GM21447 (cell line): ENCODE data around the gene ELFN2.

ENCODE experiments used
- ATAC-seq: cut with Tn5 transposase; IDR thresholded peaks from one replicate; pipeline ENCODE4 v1.9.1; 2021; ENCODE audit not compliant: unreplicated experiment

Gene ELFN2

GRCh38 chr22:37454857-37455686, 27.8 kb upstream of the ELFN2 start:
- no peak for ATAC-seq

GRCh38 chr22:37453696-37454095, 26.4 kb upstream of the ELFN2 start:
- ATAC-seq = no peak

- no peak for ATAC-seq
Observed at GRCh38 chr22:37451218-37451617, 23.9 kb upstream of the ELFN2 start.

- no peak for ATAC-seq
Observed at GRCh38 chr22:37449331-37450001, 22.2 kb upstream of the ELFN2 start.

GRCh38 chr22:37448516-37449127, 21.3 kb upstream of the ELFN2 start:
- no peak for ATAC-seq

GRCh38 chr22:37445501-37445900, 18.2 kb upstream of the ELFN2 start:
- no peak for ATAC-seq

- no peak for ATAC-seq
Observed at GRCh38 chr22:37443977-37444376, 16.7 kb upstream of the ELFN2 start.

GRCh38 chr22:37443086-37443485, 15.8 kb upstream of the ELFN2 start:
- ATAC-seq = no peak

- ATAC-seq = no peak
Observed at GRCh38 chr22:37442537-37442936, 15.3 kb upstream of the ELFN2 start.

- ATAC-seq = no peak
Observed at GRCh38 chr22:37442135-37442534, 14.9 kb upstream of the ELFN2 start.

GRCh38 chr22:37440875-37441274, 13.6 kb upstream of the ELFN2 start:
- ATAC-seq = no peak

GRCh38 chr22:37439347-37439746, 12.1 kb upstream of the ELFN2 start:
- no peak for ATAC-seq

- no peak for ATAC-seq
Observed at GRCh38 chr22:37435970-37436603, 8.8 kb upstream of the ELFN2 start.

GRCh38 chr22:37433786-37434185, 6.5 kb upstream of the ELFN2 start:
- ATAC-seq = no peak

- ATAC-seq = no peak
Observed at GRCh38 chr22:37432708-37433054, 5.4 kb upstream of the ELFN2 start.

GRCh38 chr22:37431801-37432707, 4.8 kb upstream of the ELFN2 start:
- no peak for ATAC-seq

GRCh38 chr22:37431366-37431765, 4.1 kb upstream of the ELFN2 start:
- ATAC-seq = no peak

GRCh38 chr22:37430941-37431340, 3.7 kb upstream of the ELFN2 start:
- no peak for ATAC-seq

GRCh38 chr22:37428649-37429586, 1.6 kb upstream of the ELFN2 start:
- ATAC-seq = no peak
